ENCODE measurements around the gene FAAH.

The FAAH gene

DNA sequence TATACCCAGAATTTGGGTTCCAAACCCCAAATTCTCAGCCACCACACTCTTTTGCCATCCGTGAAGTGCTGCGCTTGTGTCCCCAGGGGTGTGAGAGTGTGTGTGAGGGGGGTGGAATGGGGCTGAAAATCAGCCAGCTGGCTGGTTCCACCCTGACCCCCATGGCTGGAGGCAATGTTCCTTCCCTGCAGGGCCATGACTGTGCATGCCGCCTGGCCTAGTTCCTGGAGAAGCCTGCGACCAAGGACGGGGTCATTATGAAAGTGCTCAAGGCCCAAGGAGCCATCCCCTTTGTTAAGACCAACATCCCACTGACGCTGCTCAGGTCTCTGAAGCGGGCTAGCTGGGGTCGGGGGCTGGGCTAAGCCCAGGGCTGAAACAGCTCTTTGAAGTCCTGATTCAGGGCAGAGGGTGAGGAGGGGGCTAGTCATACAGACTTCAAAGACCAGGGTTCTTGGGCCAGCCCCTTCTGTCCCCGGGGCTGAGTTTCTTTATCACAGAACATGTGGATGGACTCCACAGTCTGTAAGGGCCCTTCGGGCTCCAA, 38.7 kb downstream of the FAAH start:
- Histone ChIP-seq H3K4me1 (ENCODE audit: control insufficient read depth in 2 of 2, insufficient read depth in 2 of 2, low read length in 2 of 2) (no peaks in the 10 kb centered on the region), H3K27me3 (ENCODE audit: control insufficient read depth in 2 of 2, insufficient read depth in 2 of 2, low read length in 2 of 2) (no peaks in the 10 kb centered on the region), H3K4me3 (ENCODE audit: low read length in 2 of 2) (no peak overlapping the region), H3K9me3 (ENCODE audit: control insufficient read depth in 2 of 2, low read length in 2 of 2) (no peaks in the 10 kb centered on the region), H3K9ac (ENCODE audit: low read depth in 1 of 2, low read length in 2 of 2) (no peak overlapping the region), H3K27ac (ENCODE audit: low read depth in 2 of 2, low read length in 2 of 2) (no peak overlapping the region), H3K36me3 (ENCODE audit: control insufficient read depth in 2 of 2, insufficient read depth in 2 of 2, low read length in 2 of 2) (no peaks in the 10 kb centered on the region)

- no peak overlapping the region for H3K9ac ChIP-seq (ENCODE audit: low read depth in 1 of 2, low read length in 2 of 2)
- no peak overlapping the region for H3K4me3 ChIP-seq (ENCODE audit: low read length in 2 of 2)
- H3K27me3 ChIP-seq (ENCODE audit: control insufficient read depth in 2 of 2, insufficient read depth in 2 of 2, low read length in 2 of 2), result no peaks in the 10 kb centered on the region
- no peaks in the 10 kb centered on the region for H3K4me1 ChIP-seq (ENCODE audit: control insufficient read depth in 2 of 2, insufficient read depth in 2 of 2, low read length in 2 of 2)
- no peaks in the 10 kb centered on the region for H3K36me3 ChIP-seq (ENCODE audit: control insufficient read depth in 2 of 2, insufficient read depth in 2 of 2, low read length in 2 of 2)
- no peak overlapping the region for H3K27ac ChIP-seq (ENCODE audit: low read depth in 2 of 2, low read length in 2 of 2)
- H3K9me3 ChIP-seq (ENCODE audit: control insufficient read depth in 2 of 2, low read length in 2 of 2), result no peaks in the 10 kb centered on the region
Observed at GRCh38 chr1:46434358-46434757, 40.2 kb downstream of the FAAH start.

GRCh38 chr1:46436844-46437243, 42.7 kb downstream of the FAAH start:
- Histone ChIP-seq H3K27me3 (ENCODE audit: control insufficient read depth in 2 of 2, insufficient read depth in 2 of 2, low read length in 2 of 2) (no peaks in the 10 kb centered on the region), H3K36me3 (ENCODE audit: control insufficient read depth in 2 of 2, insufficient read depth in 2 of 2, low read length in 2 of 2) (no peaks in the 10 kb centered on the region), H3K9ac (ENCODE audit: low read depth in 1 of 2, low read length in 2 of 2) (no peak overlapping the region), H3K4me3 (ENCODE audit: low read length in 2 of 2) (no peak overlapping the region), H3K9me3 (ENCODE audit: control insufficient read depth in 2 of 2, low read length in 2 of 2) (no peaks in the 10 kb centered on the region), H3K27ac (ENCODE audit: low read depth in 2 of 2, low read length in 2 of 2) (no peak overlapping the region), H3K4me1 (ENCODE audit: control insufficient read depth in 2 of 2, insufficient read depth in 2 of 2, low read length in 2 of 2) (no peaks in the 10 kb centered on the region)

- Histone ChIP-seq H3K4me1 (ENCODE audit: control insufficient read depth in 2 of 2, insufficient read depth in 2 of 2, low read length in 2 of 2) (peaks cover 2 to 4% of the 10 kb centered on the region in 2 donors), H3K27me3 (ENCODE audit: control insufficient read depth in 2 of 2, insufficient read depth in 2 of 2, low read length in 2 of 2) (peaks cover 0 to under 1% of the 10 kb centered on the region in 2 donors), H3K4me3 (ENCODE audit: low read length in 2 of 2) (no peak overlapping the region), H3K36me3 (ENCODE audit: control insufficient read depth in 2 of 2, insufficient read depth in 2 of 2, low read length in 2 of 2) (no peaks in the 10 kb centered on the region), H3K27ac (ENCODE audit: low read depth in 2 of 2, low read length in 2 of 2) (no peak overlapping the region), H3K9me3 (ENCODE audit: control insufficient read depth in 2 of 2, low read length in 2 of 2) (no peaks in the 10 kb centered on the region), H3K9ac (ENCODE audit: low read depth in 1 of 2, low read length in 2 of 2) (no peak overlapping the region)
Observed at GRCh38 chr1:46437723-46438122, 43.6 kb downstream of the FAAH start.

DNA sequence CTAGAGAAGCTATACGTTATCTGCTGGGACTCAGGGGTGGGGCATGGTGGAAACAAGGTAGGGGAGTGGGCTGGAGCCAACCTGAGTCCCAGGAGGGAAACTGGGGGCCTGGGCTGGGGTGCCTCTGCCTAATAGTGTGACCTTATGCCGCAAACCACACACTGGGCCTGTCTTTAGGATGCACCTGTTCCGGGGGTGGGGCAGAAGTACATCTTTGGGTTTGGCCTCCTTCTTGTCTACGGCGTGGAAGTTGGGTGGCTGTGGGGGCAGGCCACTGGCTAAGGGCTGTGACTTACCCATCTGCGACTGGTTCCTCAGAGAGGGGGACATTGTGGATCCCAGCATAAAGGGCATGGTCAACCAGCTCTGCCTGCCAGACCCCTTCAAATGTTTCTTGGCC, 44.2 kb downstream of the FAAH start:
- Histone ChIP-seq H3K4me1 (ENCODE audit: control insufficient read depth in 2 of 2, insufficient read depth in 2 of 2, low read length in 2 of 2) (peaks cover 2 to 8% of the 10 kb centered on the region in 2 donors), H3K4me3 (ENCODE audit: low read length in 2 of 2) (no peak overlapping the region), H3K36me3 (ENCODE audit: control insufficient read depth in 2 of 2, insufficient read depth in 2 of 2, low read length in 2 of 2) (no peaks in the 10 kb centered on the region)

DNA sequence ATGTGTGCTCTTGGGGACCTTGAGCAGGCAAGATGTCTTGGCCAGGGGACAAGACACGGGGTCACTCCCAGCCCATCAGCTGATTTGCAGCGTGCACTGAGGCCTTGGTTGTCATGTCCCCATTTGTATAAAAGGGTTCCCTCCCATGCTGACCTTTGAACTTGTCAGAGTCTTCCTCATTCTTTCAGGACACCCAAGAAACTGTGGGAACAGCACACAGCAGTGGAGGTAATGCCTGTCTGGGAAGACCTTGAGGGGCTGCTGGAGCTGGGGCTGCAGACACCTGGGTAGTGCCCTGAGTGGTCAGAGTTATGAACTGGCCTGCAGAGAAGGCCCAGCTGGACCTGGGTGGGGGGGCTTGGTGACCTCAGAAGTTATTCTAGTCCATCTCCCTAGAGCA, 46.4 kb downstream of the FAAH start:
- no peak overlapping the region for H3K9ac ChIP-seq (ENCODE audit: low read depth in 1 of 2, low read length in 2 of 2)
- H3K9me3 ChIP-seq (ENCODE audit: control insufficient read depth in 2 of 2, low read length in 2 of 2), result no peaks in the 10 kb centered on the region
- H3K4me1 ChIP-seq (ENCODE audit: control insufficient read depth in 2 of 2, insufficient read depth in 2 of 2, low read length in 2 of 2), result peaks cover 2 to 8% of the 10 kb centered on the region in 2 donors
- H3K27ac ChIP-seq (ENCODE audit: low read depth in 2 of 2, low read length in 2 of 2), result no peak overlapping the region
- H3K27me3 ChIP-seq (ENCODE audit: control insufficient read depth in 2 of 2, insufficient read depth in 2 of 2, low read length in 2 of 2), result peaks cover 0 to 2% of the 10 kb centered on the region in 2 donors
- no peaks in the 10 kb centered on the region for H3K36me3 ChIP-seq (ENCODE audit: control insufficient read depth in 2 of 2, insufficient read depth in 2 of 2, low read length in 2 of 2)
- H3K4me3 ChIP-seq (ENCODE audit: low read length in 2 of 2), result no peak overlapping the region

More for the DNA sequence above, 44.2 kb downstream of the FAAH start:
- no peak overlapping the region for H3K9ac ChIP-seq (ENCODE audit: low read depth in 1 of 2, low read length in 2 of 2)
- peaks cover 0 to 2% of the 10 kb centered on the region in 2 donors for H3K27me3 ChIP-seq (ENCODE audit: control insufficient read depth in 2 of 2, insufficient read depth in 2 of 2, low read length in 2 of 2)
- H3K27ac ChIP-seq (ENCODE audit: low read depth in 2 of 2, low read length in 2 of 2), result no peak overlapping the region
- no peaks in the 10 kb centered on the region for H3K9me3 ChIP-seq (ENCODE audit: control insufficient read depth in 2 of 2, low read length in 2 of 2)

- Histone ChIP-seq H3K36me3 (ENCODE audit: control insufficient read depth in 2 of 2, insufficient read depth in 2 of 2, low read length in 2 of 2) (no peaks in the 10 kb centered on the region), H3K4me3 (ENCODE audit: low read length in 2 of 2) (peak overlapping the region; percentile 51 to 72), H3K4me1 (ENCODE audit: control insufficient read depth in 2 of 2, insufficient read depth in 2 of 2, low read length in 2 of 2) (peaks cover 2 to 8% of the 10 kb centered on the region in 2 donors), H3K9me3 (ENCODE audit: control insufficient read depth in 2 of 2, low read length in 2 of 2) (no peaks in the 10 kb centered on the region), H3K27me3 (ENCODE audit: control insufficient read depth in 2 of 2, insufficient read depth in 2 of 2, low read length in 2 of 2) (peaks cover 7 to 15% of the 10 kb centered on the region in 2 donors), H3K9ac (ENCODE audit: low read depth in 1 of 2, low read length in 2 of 2) (peak overlapping the region; percentile 34 to 37), H3K27ac (ENCODE audit: low read depth in 2 of 2, low read length in 2 of 2) (peak overlapping the region in 1 of 2 donors; percentile 33)
Observed at GRCh38 chr1:46442317-46443161, 48.4 kb downstream of the FAAH start.

DNA sequence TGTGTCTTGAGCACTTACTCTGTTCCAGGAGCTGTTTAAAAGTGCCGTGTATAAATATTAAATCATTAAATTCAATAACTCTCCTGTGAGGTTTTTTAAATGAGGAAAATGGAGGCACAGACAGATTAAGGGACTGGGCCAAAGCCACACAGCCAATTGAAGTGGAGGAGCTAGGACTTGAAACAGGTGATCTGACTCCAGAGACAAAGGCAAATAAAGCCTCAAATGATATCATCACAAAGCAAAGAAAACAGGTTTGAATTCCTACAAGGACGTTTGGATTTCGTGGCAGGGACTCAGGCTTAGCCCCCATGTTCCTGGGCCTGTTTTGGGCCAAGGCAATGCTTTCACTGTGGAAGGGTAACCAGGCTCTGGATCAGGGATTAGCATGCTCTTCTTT, 50.3 kb downstream of the FAAH start:
- H3K27me3 ChIP-seq (ENCODE audit: control insufficient read depth in 2 of 2, insufficient read depth in 2 of 2, low read length in 2 of 2), result peaks cover 20 to 30% of the 10 kb centered on the region in 2 donors
- no peak overlapping the region for H3K9ac ChIP-seq (ENCODE audit: low read depth in 1 of 2, low read length in 2 of 2)
- H3K4me1 ChIP-seq (ENCODE audit: control insufficient read depth in 2 of 2, insufficient read depth in 2 of 2, low read length in 2 of 2), result peaks cover 2 to 8% of the 10 kb centered on the region in 2 donors

GRCh38 chr1:46445773-46446256, 51.7 kb downstream of the FAAH start:
- Histone ChIP-seq H3K4me3 (ENCODE audit: low read length in 2 of 2) (no peak overlapping the region), H3K27ac (ENCODE audit: low read depth in 2 of 2, low read length in 2 of 2) (no peak overlapping the region), H3K36me3 (ENCODE audit: control insufficient read depth in 2 of 2, insufficient read depth in 2 of 2, low read length in 2 of 2) (no peaks in the 10 kb centered on the region), H3K9me3 (ENCODE audit: control insufficient read depth in 2 of 2, low read length in 2 of 2) (no peaks in the 10 kb centered on the region), H3K4me1 (ENCODE audit: control insufficient read depth in 2 of 2, insufficient read depth in 2 of 2, low read length in 2 of 2) (peaks cover 7 to 8% of the 10 kb centered on the region in 2 donors), H3K27me3 (ENCODE audit: control insufficient read depth in 2 of 2, insufficient read depth in 2 of 2, low read length in 2 of 2) (peaks cover 20 to 31% of the 10 kb centered on the region in 2 donors), H3K9ac (ENCODE audit: low read depth in 1 of 2, low read length in 2 of 2) (no peak overlapping the region)

More for the DNA sequence above, 50.3 kb downstream of the FAAH start:
- H3K9me3 ChIP-seq (ENCODE audit: control insufficient read depth in 2 of 2, low read length in 2 of 2), result no peaks in the 10 kb centered on the region
- no peaks in the 10 kb centered on the region for H3K36me3 ChIP-seq (ENCODE audit: control insufficient read depth in 2 of 2, insufficient read depth in 2 of 2, low read length in 2 of 2)
- H3K27ac ChIP-seq (ENCODE audit: low read depth in 2 of 2, low read length in 2 of 2), result no peak overlapping the region
- no peak overlapping the region for H3K4me3 ChIP-seq (ENCODE audit: low read length in 2 of 2)

Data from mucosa of rectum (tissue), 2 donors.